Activated T-cell treated with anti-CD3 and anti-CD28 coated beads, Interleukin-2, amount 50 U/mL, for 24 hours (primary cell): ENCODE data around the gene TFIP11.

ENCODE experiments used
- DNase-seq: peaks from one replicate; pipeline ENCODE4 v3.0.0-alpha.2; 2020
- H3K27ac Mint-ChIP-seq: 2 replicates; pipeline ENCODE4 v1.8.0; 2020; ENCODE audit warnings: mild to moderate bottlenecking, mixed read lengths
- H3K27me3 Mint-ChIP-seq: 2 replicates; pipeline ENCODE4 v1.8.0; 2020; ENCODE audit warnings: mixed read lengths
- H3K36me3 Mint-ChIP-seq: 2 replicates; pipeline ENCODE4 v1.8.0; 2020; ENCODE audit warnings: low read depth, mixed read lengths
- H3K4me1 Mint-ChIP-seq: 2 replicates; pipeline ENCODE4 v1.8.0; 2020; ENCODE audit warnings: low read depth, mixed read lengths
- H3K4me3 Mint-ChIP-seq: 2 replicates; pipeline ENCODE4 v1.8.0; 2020; ENCODE audit warnings: mild to moderate bottlenecking, moderate library complexity, mixed read lengths
- H3K9me3 Mint-ChIP-seq: 2 replicates; pipeline ENCODE4 v1.8.0; 2020; ENCODE audit warnings: mixed read lengths

Gene TFIP11

GRCh38 chr22:26463101-26463661 lies 49.1 kb downstream of the TFIP11 start:
- H3K27ac Mint-ChIP-seq: peak overlapping the region; percentile 32
- H3K4me1 Mint-ChIP-seq: no peaks in the 10 kb centered on the region
- no peak overlapping the region for H3K4me3 Mint-ChIP-seq
- DNase-seq: peak; percentile 25
- H3K36me3 Mint-ChIP-seq: peaks cover 96% of the 10 kb centered on the region
- no peaks in the 10 kb centered on the region for H3K9me3 Mint-ChIP-seq
- H3K27me3 Mint-ChIP-seq: no peaks in the 10 kb centered on the region

- Mint-ChIP-seq H3K27me3 (no peaks in the 10 kb centered on the region), H3K4me1 (no peaks in the 10 kb centered on the region), H3K36me3 (peaks cover 97% of the 10 kb centered on the region), H3K9me3 (no peaks in the 10 kb centered on the region), H3K4me3 (no peak overlapping the region), H3K27ac (no peak overlapping the region)
- DNase-seq: no peak
Measured at GRCh38 chr22:26462641-26463040, 49.6 kb downstream of the TFIP11 start.

- no peaks in the 10 kb centered on the region for H3K9me3 Mint-ChIP-seq
- H3K36me3 Mint-ChIP-seq: peaks cover 96% of the 10 kb centered on the region
- H3K27ac Mint-ChIP-seq: no peak overlapping the region
- peak; percentile 12 for DNase-seq
- no peaks in the 10 kb centered on the region for H3K27me3 Mint-ChIP-seq
- H3K4me3 Mint-ChIP-seq: no peak overlapping the region
- H3K4me1 Mint-ChIP-seq: no peaks in the 10 kb centered on the region
Measured at GRCh38 chr22:26462051-26462450, 50.2 kb downstream of the TFIP11 start.

- Mint-ChIP-seq H3K4me1 (no peaks in the 10 kb centered on the region), H3K4me3 (no peak overlapping the region), H3K36me3 (peaks cover 95% of the 10 kb centered on the region), H3K27ac (no peak overlapping the region), H3K9me3 (no peaks in the 10 kb centered on the region), H3K27me3 (no peaks in the 10 kb centered on the region)
- peak; percentile 61 for DNase-seq
Measured at GRCh38 chr22:26461188-26461810, 51.0 kb downstream of the TFIP11 start.

- Mint-ChIP-seq H3K27ac (no peak overlapping the region), H3K9me3 (no peaks in the 10 kb centered on the region), H3K36me3 (peaks cover 91% of the 10 kb centered on the region), H3K4me1 (no peaks in the 10 kb centered on the region), H3K27me3 (no peaks in the 10 kb centered on the region), H3K4me3 (no peak overlapping the region)
- peak; percentile 5 for DNase-seq
Measured at GRCh38 chr22:26460202-26460601, 52.1 kb downstream of the TFIP11 start.

GRCh38 chr22:26457661-26458272 lies 54.5 kb downstream of the TFIP11 start:
- Mint-ChIP-seq H3K4me3 (no peak overlapping the region), H3K27ac (peak overlapping the region; percentile 45), H3K9me3 (no peaks in the 10 kb centered on the region), H3K4me1 (no peaks in the 10 kb centered on the region), H3K27me3 (no peaks in the 10 kb centered on the region), H3K36me3 (peaks cover 85% of the 10 kb centered on the region)
- DNase-seq: peak; percentile 17

GRCh38 chr22:26453812-26454500 lies 58.3 kb downstream of the TFIP11 start:
- no peaks in the 10 kb centered on the region for H3K4me1 Mint-ChIP-seq

GRCh38 chr22:26453216-26453615 lies 59.1 kb downstream of the TFIP11 start:
- peaks cover 72% of the 10 kb centered on the region for H3K36me3 Mint-ChIP-seq
- no peaks in the 10 kb centered on the region for H3K4me1 Mint-ChIP-seq
- peak; percentile 9 for DNase-seq
- H3K9me3 Mint-ChIP-seq: no peaks in the 10 kb centered on the region
- no peaks in the 10 kb centered on the region for H3K27me3 Mint-ChIP-seq
- H3K27ac Mint-ChIP-seq: no peak overlapping the region
- no peak overlapping the region for H3K4me3 Mint-ChIP-seq

More at GRCh38 chr22:26453812-26454500, 58.3 kb downstream of the TFIP11 start:
- DNase-seq: peak; percentile 9
- peaks cover 80% of the 10 kb centered on the region for H3K36me3 Mint-ChIP-seq
- H3K4me3 Mint-ChIP-seq: no peak overlapping the region
- no peak overlapping the region for H3K27ac Mint-ChIP-seq
- H3K27me3 Mint-ChIP-seq: no peaks in the 10 kb centered on the region
- no peaks in the 10 kb centered on the region for H3K9me3 Mint-ChIP-seq

- H3K36me3 Mint-ChIP-seq: peaks cover 65% of the 10 kb centered on the region
- H3K27ac Mint-ChIP-seq: no peak overlapping the region
- H3K4me1 Mint-ChIP-seq: no peaks in the 10 kb centered on the region
- DNase-seq: peak; percentile 16
- H3K27me3 Mint-ChIP-seq: no peaks in the 10 kb centered on the region
- H3K4me3 Mint-ChIP-seq: no peak overlapping the region
- no peaks in the 10 kb centered on the region for H3K9me3 Mint-ChIP-seq
Measured at GRCh38 chr22:26452236-26453016, 59.8 kb downstream of the TFIP11 start.

- H3K4me1 Mint-ChIP-seq: no peaks in the 10 kb centered on the region
- H3K4me3 Mint-ChIP-seq: no peak overlapping the region
- H3K27ac Mint-ChIP-seq: peak overlapping the region; percentile 57
- no peaks in the 10 kb centered on the region for H3K27me3 Mint-ChIP-seq
- peak; percentile 2 for DNase-seq
- no peaks in the 10 kb centered on the region for H3K9me3 Mint-ChIP-seq
- H3K36me3 Mint-ChIP-seq: peaks cover 53% of the 10 kb centered on the region
Measured at GRCh38 chr22:26450453-26451185, 61.7 kb downstream of the TFIP11 start.

GRCh38 chr22:26448941-26449340 lies 63.3 kb downstream of the TFIP11 start:
- Mint-ChIP-seq H3K9me3 (no peaks in the 10 kb centered on the region), H3K4me1 (no peaks in the 10 kb centered on the region), H3K27me3 (no peaks in the 10 kb centered on the region), H3K4me3 (no peak overlapping the region), H3K27ac (no peak overlapping the region), H3K36me3 (peaks cover 56% of the 10 kb centered on the region)
- no peak for DNase-seq

GRCh38 chr22:26448334-26448733 lies 63.9 kb downstream of the TFIP11 start:
- Mint-ChIP-seq H3K27me3 (no peaks in the 10 kb centered on the region), H3K36me3 (peaks cover 52% of the 10 kb centered on the region), H3K9me3 (no peaks in the 10 kb centered on the region), H3K4me3 (no peak overlapping the region), H3K4me1 (no peaks in the 10 kb centered on the region), H3K27ac (no peak overlapping the region)
- DNase-seq: no peak

GRCh38 chr22:26447584-26448329 lies 64.5 kb downstream of the TFIP11 start:
- Mint-ChIP-seq H3K9me3 (no peaks in the 10 kb centered on the region), H3K36me3 (peaks cover 52% of the 10 kb centered on the region), H3K27me3 (no peaks in the 10 kb centered on the region), H3K27ac (peak overlapping the region; percentile 3), H3K4me1 (no peaks in the 10 kb centered on the region), H3K4me3 (no peak overlapping the region)
- no peak for DNase-seq
